OCI-LY3 (cell line): ENCODE measurements around the gene NNT.
"Not testable (repeated sequence)": the region's sequence is repeated elsewhere in the genome, so short reads cannot be mapped to it uniquely, and the experiment has no call there.

Experiments used
- H2AFZ ChIP-seq: fragments of 200-600, 300-600 bp; shearing (Covaris generic); 2 replicates; pipeline ENCODE4 v1.6.0; 2014; ENCODE audit warnings: antibody characterized with exemption, low read depth, low read length
- H3K27ac ChIP-seq: fragments of 200-600, 300-600 bp; sonication (generic); 2 replicates; pipeline ENCODE4 v1.5.1; 2014; ENCODE audit warnings: mild to moderate bottlenecking, low read length, moderate library complexity, mixed read lengths
- H3K27me3 ChIP-seq: fragments of 200-600, 300-600 bp; sonication (generic); 2 replicates; pipeline ENCODE4 v1.6.1; 2014; ENCODE audit warnings: low read depth, low read length, mixed read lengths
- H3K36me3 ChIP-seq: fragments of 200-600, 300-600 bp; sonication (generic); replicated peaks from 2 replicates; pipeline ENCODE3; 2014; ENCODE audit warnings: low read depth, low read length, mixed read lengths
- H3K4me1 ChIP-seq: fragments of 300-600, 200-600 bp; sonication (generic); 2 replicates; pipeline ENCODE4 v1.6.1; 2014; ENCODE audit warnings: low read length, mixed read lengths
- H3K4me2 ChIP-seq: fragments of 200-600, 300-600 bp; sonication (generic); 2 replicates; pipeline ENCODE4 v1.6.1; 2014; ENCODE audit warnings: low read length, mixed read lengths
- H3K4me3 ChIP-seq: fragments of 300-600, 200-600 bp; sonication (generic); 2 replicates; pipeline ENCODE4 v1.5.1; 2014; ENCODE audit warnings: antibody characterized with exemption, mild to moderate bottlenecking, low read length, moderate library complexity
- H3K79me2 ChIP-seq: fragments of 300-600, 200-600 bp; shearing (Covaris generic); 2 replicates; pipeline ENCODE4 v1.6.1; 2014; ENCODE audit warnings: mild to moderate bottlenecking, low read length, mixed read lengths
- H3K9ac ChIP-seq: fragments of 300-600, 200-600 bp; shearing (Covaris generic); 2 replicates; pipeline ENCODE4 v1.6.0; 2014; ENCODE audit warnings: mild to moderate bottlenecking, low read length, moderate library complexity
- H3K9me3 ChIP-seq: fragments of 200-600, 300-600 bp; shearing (Covaris generic); 2 replicates; pipeline ENCODE4 v1.6.1; 2014; ENCODE audit warnings: low read length, mixed read lengths; ENCODE audit not compliant: insufficient read depth
- H4K20me1 ChIP-seq: fragments of 200-600, 300-600 bp; sonication (generic); 2 replicates; pipeline ENCODE4 v1.6.1; 2016; ENCODE audit warnings: low read length, mixed read lengths; ENCODE audit not compliant: insufficient read depth
- EZH2phosphoT487 ChIP-seq: fragments of 200-600 bp; shearing (Covaris generic); IDR thresholded peaks from 2 replicates; pipeline ENCODE4 v1.6.1; 2018; ENCODE audit warnings: antibody characterized with exemption, mixed run types, low read depth
- TF ChIP-seq, protein P1 (sequence below): fragments of 200-600, 300-600 bp; sonication (generic); IDR thresholded peaks from 2 replicates; pipeline ENCODE4 v1.5.1; 2014; ENCODE audit warnings: antibody characterized with exemption, low read length, low read depth

The NNT gene

DNA sequence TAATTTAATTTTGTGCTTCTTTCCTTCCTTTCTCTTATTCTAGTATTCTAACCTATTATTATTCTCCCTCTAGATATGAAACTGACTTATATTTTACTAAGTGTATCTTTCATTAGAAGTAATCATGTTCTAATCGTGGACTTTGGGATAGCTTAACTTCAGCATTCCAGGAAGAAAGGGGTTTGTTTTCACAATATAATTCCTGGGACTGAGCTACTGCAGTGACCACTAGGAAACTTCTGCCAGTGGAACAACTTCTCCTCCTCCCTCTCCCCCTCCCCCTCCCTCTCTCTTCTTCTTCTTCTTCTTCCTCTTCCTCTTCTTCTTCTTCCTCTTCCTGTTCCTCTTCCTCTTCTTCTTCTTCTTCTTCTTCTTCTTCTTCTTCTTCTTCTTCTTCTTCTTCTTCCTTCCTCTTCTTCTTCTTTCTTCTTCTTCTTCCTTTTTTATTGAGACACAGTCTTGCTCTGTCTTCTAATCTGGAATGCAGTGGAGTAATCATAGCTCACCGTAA, 127.9 kb downstream of the NNT start:
- Histone ChIP-seq H3K4me3 (no peak overlapping the region), H3K4me1 (no peaks in the 10 kb centered on the region), H3K27ac (no peak overlapping the region), H3K4me2 (no peak overlapping the region), H4K20me1 (no peaks in the 10 kb centered on the region), H2AFZ (no peak overlapping the region), H3K27me3 (no peaks in the 10 kb centered on the region), H3K9me3 (no peaks in the 10 kb centered on the region), H3K36me3 (no peaks in the 10 kb centered on the region), H3K9ac (no peak overlapping the region), H3K79me2 (no peaks in the 10 kb centered on the region)
- TF ChIP-seq EZH2phosphoT487 = no peak
- TF ChIP-seq, protein P1, sequence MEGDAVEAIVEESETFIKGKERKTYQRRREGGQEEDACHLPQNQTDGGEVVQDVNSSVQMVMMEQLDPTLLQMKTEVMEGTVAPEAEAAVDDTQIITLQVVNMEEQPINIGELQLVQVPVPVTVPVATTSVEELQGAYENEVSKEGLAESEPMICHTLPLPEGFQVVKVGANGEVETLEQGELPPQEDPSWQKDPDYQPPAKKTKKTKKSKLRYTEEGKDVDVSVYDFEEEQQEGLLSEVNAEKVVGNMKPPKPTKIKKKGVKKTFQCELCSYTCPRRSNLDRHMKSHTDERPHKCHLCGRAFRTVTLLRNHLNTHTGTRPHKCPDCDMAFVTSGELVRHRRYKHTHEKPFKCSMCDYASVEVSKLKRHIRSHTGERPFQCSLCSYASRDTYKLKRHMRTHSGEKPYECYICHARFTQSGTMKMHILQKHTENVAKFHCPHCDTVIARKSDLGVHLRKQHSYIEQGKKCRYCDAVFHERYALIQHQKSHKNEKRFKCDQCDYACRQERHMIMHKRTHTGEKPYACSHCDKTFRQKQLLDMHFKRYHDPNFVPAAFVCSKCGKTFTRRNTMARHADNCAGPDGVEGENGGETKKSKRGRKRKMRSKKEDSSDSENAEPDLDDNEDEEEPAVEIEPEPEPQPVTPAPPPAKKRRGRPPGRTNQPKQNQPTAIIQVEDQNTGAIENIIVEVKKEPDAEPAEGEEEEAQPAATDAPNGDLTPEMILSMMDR = no peak

DNA sequence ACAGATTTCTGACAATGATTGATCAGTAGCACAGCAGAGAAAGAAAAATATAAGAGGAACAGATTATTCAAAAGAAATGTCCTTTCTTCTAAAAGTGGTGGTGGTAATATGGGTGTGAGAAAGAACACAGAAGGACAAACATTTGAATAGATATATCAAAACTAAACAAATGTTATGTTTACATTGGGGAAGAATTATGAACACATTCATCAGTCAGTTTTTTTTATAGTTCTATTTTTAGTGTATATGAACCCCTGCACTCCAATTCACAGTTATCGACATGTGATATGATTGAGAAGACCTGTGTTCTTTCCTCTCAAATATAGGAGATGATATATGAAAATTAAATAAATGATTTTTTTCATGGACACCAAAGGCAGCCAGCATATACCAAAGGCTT, 128.6 kb downstream of the NNT start:
- Histone ChIP-seq H3K4me3 (no peak overlapping the region), H3K36me3 (no peaks in the 10 kb centered on the region), H4K20me1 (no peaks in the 10 kb centered on the region), H3K9ac (no peak overlapping the region), H3K9me3 (no peaks in the 10 kb centered on the region), H3K4me2 (no peak overlapping the region), H3K79me2 (no peaks in the 10 kb centered on the region), H3K27ac (no peak overlapping the region), H2AFZ (no peak overlapping the region), H3K27me3 (no peaks in the 10 kb centered on the region), H3K4me1 (no peaks in the 10 kb centered on the region)
- TF ChIP-seq, protein P1 = no peak
- no peak for TF ChIP-seq EZH2phosphoT487

DNA sequence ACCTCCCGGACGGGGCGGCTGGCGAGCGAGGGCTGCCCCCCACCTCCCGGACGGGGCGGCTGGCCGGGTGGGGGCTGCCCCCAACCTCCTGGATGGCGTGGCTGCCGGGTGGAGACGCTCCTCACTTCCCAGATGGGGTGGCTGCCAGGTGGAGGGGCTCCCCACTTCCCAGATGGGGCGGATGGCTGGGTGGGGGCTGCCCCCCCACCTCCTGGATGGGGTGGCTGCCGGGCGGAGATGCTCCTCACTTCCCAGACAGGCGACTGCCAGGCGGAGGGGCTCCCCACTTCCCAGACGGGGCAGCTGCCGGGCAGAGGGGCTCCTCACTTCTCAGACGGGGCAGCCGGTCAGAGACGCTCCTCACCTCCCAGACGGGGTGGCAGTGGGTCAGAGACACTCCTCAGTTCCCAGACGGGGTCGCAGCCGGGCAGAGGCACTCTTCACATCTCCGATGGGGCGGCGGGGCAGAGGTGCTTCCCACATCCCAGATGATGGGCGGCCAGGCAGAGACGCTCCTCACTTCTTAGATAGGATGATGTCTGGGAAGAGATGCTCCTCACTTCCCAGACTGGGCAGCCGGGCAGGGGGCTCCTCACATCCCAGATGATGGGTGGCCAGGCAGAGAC, 143.1 kb downstream of the NNT start:
- H3K27me3 ChIP-seq, H3K79me2 ChIP-seq, H3K4me3 ChIP-seq, H3K4me2 ChIP-seq, H3K27ac ChIP-seq, H3K9me3 ChIP-seq, H3K9ac ChIP-seq, H3K4me1 ChIP-seq, H4K20me1 ChIP-seq, H2AFZ ChIP-seq, H3K36me3 ChIP-seq: not testable (repeated sequence)

DNA sequence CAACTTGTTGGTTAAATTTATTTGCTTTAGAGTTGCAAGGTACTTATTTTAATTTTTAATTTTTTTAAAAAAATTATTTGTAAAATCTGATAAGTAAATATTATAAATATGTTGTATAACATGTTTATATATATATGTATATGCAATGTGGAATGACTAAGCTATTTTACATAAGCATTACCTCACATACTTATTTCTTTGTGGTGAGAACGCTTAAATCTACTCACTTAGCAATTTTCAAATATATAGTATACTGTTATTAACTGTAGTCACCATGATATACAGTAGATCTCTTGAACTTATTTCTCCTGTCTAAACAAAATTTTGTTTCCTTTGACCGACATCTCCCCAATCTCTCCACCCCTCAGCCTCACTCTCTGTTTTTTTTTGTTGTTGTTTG, 147.8 kb downstream of the NNT start:
- Histone ChIP-seq H4K20me1 (no peaks in the 10 kb centered on the region), H3K27me3 (no peaks in the 10 kb centered on the region), H3K27ac (no peak overlapping the region), H3K9ac (no peak overlapping the region), H3K79me2 (no peaks in the 10 kb centered on the region), H3K4me3 (no peak overlapping the region), H3K36me3 (no peaks in the 10 kb centered on the region), H3K4me2 (no peak overlapping the region), H3K4me1 (no peaks in the 10 kb centered on the region), H2AFZ (no peak overlapping the region), H3K9me3 (no peaks in the 10 kb centered on the region)
- TF ChIP-seq, protein P1 = no peak
- TF ChIP-seq EZH2phosphoT487 = no peak
